MM.1S (cell line): ENCODE measurements around the gene GHRL.

ENCODE experiments used
- CTCF ChIP-seq: fragments of 300-600 bp; sonication (generic); IDR thresholded peaks from 2 replicates; pipeline ENCODE4 v1.5.1; 2016; ENCODE audit warnings: antibody characterized with exemption, low read length, mixed read lengths
- EZH2 ChIP-seq: fragments of 300-600 bp; sonication (generic); optimal IDR thresholded peaks from 2 replicates; pipeline ENCODE3; 2017; ENCODE audit warnings: low read depth, mild to moderate bottlenecking, antibody characterized with exemption, low read length, mixed read lengths

GRCh38 chr3:10283638-10284037 is 9.1 kb downstream of the GHRL start:
- TF ChIP-seq CTCF (no peak), EZH2 (no peak)
